Activated naive CD4-positive, alpha-beta T cell treated with anti-CD3 and anti-CD28 coated beads, Interleukin-2, amount 10 ng/mL, durations not matched to agents 7 days and 5 days (primary cell): Measurements from ENCODE around the gene TMSB15B.
"Not testable (repeated sequence)": the region's sequence is repeated elsewhere in the genome, so short reads cannot be mapped to it uniquely, and the experiment has no call there.

Experiments
- CTCF ChIA-PET: fragments of 350-600 bp; sonication (Branson Sonifier 250); formaldehyde crosslinking; loops from one replicate; lab custom pipeline; 2021; ENCODE audit warnings: antibody characterized with exemption; lab: Charles Lee
- DNase-seq: peaks from one replicate; pipeline ENCODE4 v3.0.0-alpha.2; 2020
- H3K27ac Mint-ChIP-seq: one replicate; pipeline ENCODE4 v1.8.0; 2021; ENCODE audit warnings: mild to moderate bottlenecking, moderate library complexity, mixed read lengths
- H3K27me3 Mint-ChIP-seq: one replicate; pipeline ENCODE4 v1.8.0; 2021; ENCODE audit warnings: mild to moderate bottlenecking, mixed read lengths
- H3K36me3 Mint-ChIP-seq: one replicate; pipeline ENCODE4 v1.8.0; 2021; ENCODE audit warnings: mixed read lengths
- H3K4me1 Mint-ChIP-seq: one replicate; pipeline ENCODE4 v1.8.0; 2021; ENCODE audit warnings: mixed read lengths
- H3K4me3 Mint-ChIP-seq: one replicate; pipeline ENCODE4 v1.8.0; 2021; ENCODE audit warnings: mild to moderate bottlenecking, moderate library complexity, mixed read lengths
- H3K9me3 Mint-ChIP-seq: one replicate; pipeline ENCODE4 v1.8.0; 2021; ENCODE audit warnings: mixed read lengths

The TMSB15B gene

DNA sequence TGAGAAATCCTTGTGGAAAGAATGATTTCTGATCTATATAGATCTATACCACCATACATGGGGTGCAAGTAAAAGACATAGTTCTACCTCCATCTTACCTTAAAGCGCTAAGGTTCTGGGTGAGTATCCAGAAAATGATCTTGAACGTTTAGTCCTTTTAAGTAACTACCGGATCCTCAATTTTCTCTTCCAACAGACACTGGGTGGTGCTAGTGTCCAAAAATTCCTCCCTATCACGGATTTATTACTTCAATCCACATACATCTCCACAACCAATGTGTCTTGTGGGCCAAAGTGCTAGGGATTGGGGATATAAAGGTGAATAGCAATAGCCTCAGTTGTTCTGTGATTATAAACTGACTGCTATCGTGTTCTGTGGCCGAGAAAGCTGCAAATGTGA, 1.8 kb upstream of the TMSB15B start:
- H3K4me3 Mint-ChIP-seq, H3K27me3 Mint-ChIP-seq, H3K9me3 Mint-ChIP-seq, H3K27ac Mint-ChIP-seq, CTCF ChIA-PET, DNase-seq, H3K36me3 Mint-ChIP-seq, H3K4me1 Mint-ChIP-seq: not testable (repeated sequence)

DNA sequence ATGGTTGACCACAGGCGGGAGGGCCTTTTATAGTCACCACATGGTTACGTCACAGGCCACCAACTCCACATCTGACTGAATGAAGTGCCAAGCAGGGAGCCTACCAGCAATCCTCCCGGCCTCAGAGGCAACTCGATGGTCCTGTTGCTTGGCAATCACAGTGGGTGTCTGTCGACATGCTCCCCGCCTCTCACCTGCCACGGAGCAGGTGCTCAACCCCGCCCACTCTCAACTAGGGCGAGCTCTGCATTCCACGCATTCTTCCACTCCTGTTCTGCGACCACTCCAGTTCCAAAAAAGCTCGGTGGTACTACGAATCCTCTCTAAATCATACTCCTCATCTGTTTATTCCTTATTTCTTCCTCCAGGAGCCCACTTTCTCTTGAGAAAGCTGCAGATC, 21.1 kb downstream of the TMSB15B start:
- H3K36me3 Mint-ChIP-seq, H3K4me1 Mint-ChIP-seq, DNase-seq, H3K27me3 Mint-ChIP-seq, CTCF ChIA-PET, H3K9me3 Mint-ChIP-seq, H3K27ac Mint-ChIP-seq, H3K4me3 Mint-ChIP-seq: not testable (repeated sequence)

DNA sequence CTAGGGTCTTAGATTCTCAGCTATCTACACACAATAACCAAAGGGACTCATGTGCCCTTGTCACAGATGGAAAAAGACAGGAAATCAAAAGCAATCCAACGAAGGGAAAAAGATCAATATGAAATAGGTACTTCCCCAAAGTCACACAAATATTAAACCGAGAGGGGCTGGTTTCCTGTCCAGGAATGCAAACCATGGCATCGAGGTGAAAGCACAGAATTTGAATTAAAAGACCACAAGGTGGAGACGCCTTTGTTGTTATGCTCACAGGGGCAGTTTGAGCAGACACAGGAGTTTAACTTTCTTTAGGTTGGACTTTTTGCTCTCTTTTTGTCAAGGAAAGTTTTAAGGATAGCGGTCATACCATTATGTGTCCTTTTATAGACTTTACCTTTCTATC, 36.8 kb downstream of the TMSB15B start:
- H3K27ac Mint-ChIP-seq: no peak overlapping the region
- no peaks in the 10 kb centered on the region for H3K27me3 Mint-ChIP-seq
- CTCF ChIA-PET: no interaction called here
- H3K36me3 Mint-ChIP-seq: no peaks in the 10 kb centered on the region
- H3K9me3 Mint-ChIP-seq: no peaks in the 10 kb centered on the region
- H3K4me1 Mint-ChIP-seq: no peaks in the 10 kb centered on the region
- no peak for DNase-seq
- no peak overlapping the region for H3K4me3 Mint-ChIP-seq

DNA sequence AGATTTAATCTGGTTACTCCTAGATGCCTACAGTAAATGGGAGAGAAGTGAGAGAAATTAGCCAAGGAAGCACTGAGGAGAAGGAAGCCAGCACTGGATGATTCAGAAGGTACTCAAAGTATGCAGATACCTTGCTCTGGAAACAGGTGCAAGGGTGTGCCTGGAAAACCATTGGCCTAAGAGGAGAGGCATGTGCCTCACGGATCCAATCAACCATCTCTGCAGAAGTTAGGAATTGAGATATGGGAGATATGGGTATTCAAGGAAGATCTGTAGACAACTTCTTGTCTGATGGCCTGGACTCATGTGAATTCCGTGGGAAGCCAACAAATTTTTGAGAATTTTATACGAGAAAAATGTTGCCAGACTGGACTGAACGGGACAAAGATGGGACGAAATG, 46.4 kb downstream of the TMSB15B start:
- H3K27me3 Mint-ChIP-seq: no peaks in the 10 kb centered on the region
- H3K9me3 Mint-ChIP-seq: no peaks in the 10 kb centered on the region
- no peak overlapping the region for H3K4me3 Mint-ChIP-seq
- H3K36me3 Mint-ChIP-seq: no peaks in the 10 kb centered on the region
- no peaks in the 10 kb centered on the region for H3K4me1 Mint-ChIP-seq
- H3K27ac Mint-ChIP-seq: no peak overlapping the region
- CTCF ChIA-PET: no interaction called here
- DNase-seq: no peak

DNA sequence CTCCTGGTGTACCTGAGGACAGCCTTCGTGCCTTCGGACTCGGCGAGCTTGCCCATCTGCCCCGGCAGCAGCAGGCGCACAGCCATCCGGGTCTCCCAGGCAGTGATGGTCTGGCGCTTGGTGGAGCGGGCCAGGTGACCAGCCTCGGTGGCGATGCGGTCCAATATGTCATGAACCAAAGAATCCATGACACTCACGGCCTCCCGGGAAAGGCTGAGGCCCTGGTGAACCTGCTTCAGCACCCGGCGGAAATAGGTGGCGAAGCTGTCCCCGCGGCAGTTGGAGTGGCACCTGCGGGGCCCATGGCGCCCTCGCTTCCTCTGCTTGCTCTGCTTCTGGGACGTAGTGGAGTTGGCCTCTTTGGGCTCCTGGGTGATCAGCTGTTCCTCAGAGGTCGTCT, 50.7 kb downstream of the TMSB15B start:
- H3K27ac Mint-ChIP-seq: no peak overlapping the region
- no peaks in the 10 kb centered on the region for H3K9me3 Mint-ChIP-seq
- H3K27me3 Mint-ChIP-seq: no peaks in the 10 kb centered on the region
- H3K4me3 Mint-ChIP-seq: no peak overlapping the region
- no peaks in the 10 kb centered on the region for H3K36me3 Mint-ChIP-seq
- DNase-seq: no peak
- no peaks in the 10 kb centered on the region for H3K4me1 Mint-ChIP-seq
- CTCF ChIA-PET: no interaction called here

DNA sequence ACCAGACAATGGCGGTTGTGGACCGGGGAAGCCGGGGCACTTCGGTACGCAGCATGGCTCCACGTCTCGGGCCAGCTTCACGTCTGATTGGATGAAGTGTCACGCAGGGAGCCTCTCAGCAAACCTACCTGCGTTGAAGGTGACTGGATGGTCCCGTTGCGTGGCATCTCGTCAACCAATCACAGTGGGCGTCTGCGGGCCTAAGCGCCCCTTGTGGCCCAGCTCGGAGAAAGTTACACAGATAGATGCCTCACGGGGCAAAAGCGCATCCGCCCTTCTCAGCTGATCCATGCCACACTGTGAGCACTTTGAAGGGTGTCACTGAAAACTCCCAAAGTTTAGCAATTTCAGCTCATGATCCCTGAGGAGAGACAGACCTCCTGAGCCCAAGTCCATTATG, 51.2 kb downstream of the TMSB15B start, which contains the start of gene H2BW1:
Gene H2BW1, minus strand, starts transcription at position 103 of the 400 bp plus-strand sequence. CDS start 132 bp downstream, outside the sequence.
- CTCF ChIA-PET: no interaction called here
- H3K9me3 Mint-ChIP-seq: no peaks in the 10 kb centered on the region
- H3K36me3 Mint-ChIP-seq: no peaks in the 10 kb centered on the region
- no peaks in the 10 kb centered on the region for H3K4me1 Mint-ChIP-seq
- DNase-seq: no peak
- no peaks in the 10 kb centered on the region for H3K27me3 Mint-ChIP-seq
- H3K4me3 Mint-ChIP-seq: no peak within 1 kb of the TSS
- H3K27ac Mint-ChIP-seq: no peak within 1 kb of the TSS

DNA sequence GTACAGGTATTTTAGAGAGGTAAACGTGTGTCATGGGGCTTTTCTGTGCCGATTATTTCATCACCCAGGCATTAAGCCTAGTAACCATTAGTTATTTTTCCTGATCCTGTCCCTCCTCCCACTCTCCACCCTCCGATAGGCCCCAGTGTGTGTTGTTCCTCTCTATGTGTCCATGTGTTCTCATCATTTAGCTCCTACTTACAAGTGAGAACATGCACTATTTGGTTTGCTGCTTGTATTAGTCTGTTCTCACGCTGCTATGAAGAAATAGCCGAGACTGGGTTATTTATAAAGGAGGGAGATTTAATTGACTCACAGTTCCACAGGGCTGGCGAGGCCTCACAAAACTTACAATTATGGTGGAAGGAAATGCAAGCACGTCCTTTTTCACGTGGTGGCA, 53.1 kb downstream of the TMSB15B start:
- DNase-seq, H3K9me3 Mint-ChIP-seq, H3K4me3 Mint-ChIP-seq, CTCF ChIA-PET, H3K27me3 Mint-ChIP-seq, H3K36me3 Mint-ChIP-seq, H3K27ac Mint-ChIP-seq, H3K4me1 Mint-ChIP-seq: not testable (repeated sequence)
